ENCODE measurements around the gene PTPRU. TPM values are rescaled to one million over a fixed set of nuclear protein-coding genes. Genes with fewer than 3 reads are reported as not detected.

Gene PTPRU
- total RNA-seq, 1 donor from 2014 or later = 53.2 TPM

GRCh38 chr1:29364101-29364678 is 127.9 kb downstream of the PTPRU start:
- Histone ChIP-seq H3K4me3 (ENCODE audit: low read depth, low read length) (no peak overlapping the region), H3K36me3 (ENCODE audit: control insufficient read depth, insufficient read depth, low read length) (no peaks in the 10 kb centered on the region), H3K27me3 (ENCODE audit: control insufficient read depth, insufficient read depth, low read length) (no peaks in the 10 kb centered on the region)
- no peak for DNase-seq (ENCODE audit: low read depth)
- no peak for FAIRE-seq
- no peak for TF ChIP-seq CTCF (IDR thresholded peaks at IDR 0.05; ENCODE audit: insufficient read depth, low read length, severe bottlenecking)

DNA sequence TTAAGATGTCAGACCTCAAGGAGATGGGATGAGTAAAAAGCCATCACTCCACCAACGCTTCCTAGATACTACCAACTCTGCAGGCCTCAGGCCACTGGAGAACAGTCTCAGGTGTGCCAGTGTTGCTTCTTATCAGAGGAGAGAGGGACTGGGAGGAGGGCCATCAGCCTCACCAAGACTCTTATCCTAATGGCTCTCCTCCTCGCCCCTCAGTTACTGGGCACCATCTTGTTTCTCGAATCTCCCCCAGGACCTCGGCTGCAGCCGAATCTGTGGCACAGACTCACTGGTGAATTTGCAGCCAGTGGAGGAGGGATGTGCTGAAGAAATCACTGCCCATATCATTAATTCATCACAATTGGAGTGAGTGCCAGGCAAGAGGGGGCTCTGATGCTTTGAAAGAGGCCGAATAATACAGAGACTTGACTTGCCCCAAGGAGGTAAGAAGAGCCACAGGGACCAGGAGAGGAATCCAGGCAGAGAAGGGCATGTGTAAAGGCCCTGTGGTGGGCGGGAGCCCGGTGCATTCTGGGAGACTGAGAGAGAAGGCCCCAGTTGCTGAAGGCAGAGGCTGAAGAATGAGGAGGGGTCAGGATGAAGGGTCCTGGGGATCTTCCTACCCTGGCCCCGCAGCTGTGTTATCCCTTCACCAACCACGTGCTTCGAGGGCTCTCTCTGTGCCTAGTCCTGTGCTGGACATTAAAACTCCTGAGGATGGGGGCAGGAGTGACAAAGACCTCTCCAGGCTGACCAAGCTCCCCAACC is 129.8 kb downstream of the PTPRU start:
- FAIRE-seq (no peak), DNase-seq (ENCODE audit: low read depth) (no peak)
- Histone ChIP-seq H3K36me3 (ENCODE audit: control insufficient read depth, insufficient read depth, low read length) (no peaks in the 10 kb centered on the region), H3K4me3 (ENCODE audit: low read depth, low read length) (no peak overlapping the region), H3K27me3 (ENCODE audit: control insufficient read depth, insufficient read depth, low read length) (no peaks in the 10 kb centered on the region)
- TF ChIP-seq CTCF (IDR thresholded peaks at IDR 0.05; ENCODE audit: insufficient read depth, low read length, severe bottlenecking) = no peak

GRCh38 chr1:29368936-29369932 is 132.9 kb downstream of the PTPRU start:
- no peak overlapping the region for H3K4me3 ChIP-seq (ENCODE audit: low read depth, low read length)
- FAIRE-seq (no peak), DNase-seq (ENCODE audit: low read depth) (no peak)
- H3K36me3 ChIP-seq (ENCODE audit: control insufficient read depth, insufficient read depth, low read length) = no peaks in the 10 kb centered on the region
- TF ChIP-seq CTCF (IDR thresholded peaks at IDR 0.05; ENCODE audit: insufficient read depth, low read length, severe bottlenecking) = no peak
- H3K27me3 ChIP-seq (ENCODE audit: control insufficient read depth, insufficient read depth, low read length) = no peaks in the 10 kb centered on the region

DNA sequence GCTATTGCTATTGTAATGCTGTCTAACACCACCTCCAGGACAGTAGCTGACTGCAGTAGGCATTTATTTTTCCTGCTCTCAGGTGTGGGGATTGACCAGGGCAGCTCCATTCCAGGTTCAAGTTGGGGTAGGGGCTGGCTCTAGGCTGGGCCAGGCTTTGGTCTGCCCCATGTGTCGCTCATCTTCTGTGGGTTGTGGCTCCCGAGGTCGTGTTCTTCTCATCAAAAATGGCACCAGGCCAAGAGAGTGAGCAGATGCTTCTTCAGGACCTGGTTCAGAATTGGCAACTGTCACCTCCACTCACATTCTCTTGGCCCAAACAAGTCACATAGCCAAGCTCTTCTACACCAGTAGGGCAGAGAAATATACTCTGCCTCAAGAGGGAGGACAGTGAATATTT is 133.7 kb downstream of the PTPRU start:
- peak; percentile 7 for FAIRE-seq
- no peak overlapping the region for H3K4me3 ChIP-seq (ENCODE audit: low read depth, low read length)
- TF ChIP-seq CTCF (IDR thresholded peaks at IDR 0.05; ENCODE audit: insufficient read depth, low read length, severe bottlenecking) = no peak
- DNase-seq (ENCODE audit: low read depth) = no peak
- no peaks in the 10 kb centered on the region for H3K27me3 ChIP-seq (ENCODE audit: control insufficient read depth, insufficient read depth, low read length)
- no peaks in the 10 kb centered on the region for H3K36me3 ChIP-seq (ENCODE audit: control insufficient read depth, insufficient read depth, low read length)

DNA sequence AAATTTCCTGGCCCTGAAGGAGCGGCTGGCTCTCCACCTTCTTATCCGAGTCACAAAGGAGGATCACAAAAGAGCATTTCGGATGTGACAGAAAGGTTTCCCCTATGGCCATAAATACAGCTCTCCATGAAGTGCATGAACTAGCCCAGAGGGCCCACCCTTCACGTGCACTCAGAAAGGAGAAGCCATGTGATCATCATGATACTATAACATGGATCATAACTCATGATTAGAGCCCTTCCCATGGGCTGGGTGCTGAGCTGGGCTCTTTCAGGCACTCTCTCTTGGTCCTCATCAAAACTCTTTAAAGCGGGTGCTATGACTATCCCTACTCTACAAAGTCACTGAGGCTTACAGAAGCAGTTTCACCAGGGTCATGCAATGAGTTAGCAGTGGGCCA is 135.0 kb downstream of the PTPRU start:
- no peak for FAIRE-seq
- no peaks in the 10 kb centered on the region for H3K27me3 ChIP-seq (ENCODE audit: control insufficient read depth, insufficient read depth, low read length)
- H3K4me3 ChIP-seq (ENCODE audit: low read depth, low read length) = no peak overlapping the region
- no peak for DNase-seq (ENCODE audit: low read depth)
- TF ChIP-seq CTCF (IDR thresholded peaks at IDR 0.05; ENCODE audit: insufficient read depth, low read length, severe bottlenecking) = no peak
- H3K36me3 ChIP-seq (ENCODE audit: control insufficient read depth, insufficient read depth, low read length) = no peaks in the 10 kb centered on the region
